ENCODE results near the gene ADRA2C. TPM values are rescaled to one million over a fixed set of nuclear protein-coding genes. Genes with fewer than 3 reads are reported as not detected.

The ADRA2C gene
- total RNA-seq, 1 donor from 2014 or later: 0.93 TPM

GRCh38 chr4:3791910-3792542 is 25.8 kb downstream of the ADRA2C start:
- no peak for DNase-seq (ENCODE audit: extremely low read depth, low read depth, low spot score)

DNA sequence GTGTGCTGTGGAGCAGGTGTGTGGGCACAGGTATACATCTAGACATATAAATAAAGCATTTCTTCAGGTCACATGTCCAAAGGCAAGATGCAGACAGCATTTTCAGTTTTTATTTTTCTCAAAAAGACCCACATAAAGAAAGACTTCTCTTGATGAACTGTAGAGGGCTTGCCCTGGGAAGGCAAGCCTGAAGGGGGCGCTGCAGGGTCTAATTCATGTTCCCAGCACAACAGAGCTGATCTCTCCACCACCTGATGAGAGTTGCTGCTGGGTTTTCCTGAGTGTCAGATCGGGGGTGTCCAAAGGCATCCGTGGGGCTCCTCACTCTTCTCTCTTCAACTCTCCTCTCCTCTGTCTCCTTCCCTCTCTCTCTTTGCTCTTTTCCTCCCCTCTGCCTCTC is 26.6 kb downstream of the ADRA2C start:
- no peak for DNase-seq (ENCODE audit: extremely low read depth, low read depth, low spot score)

- no peak for DNase-seq (ENCODE audit: extremely low read depth, low read depth, low spot score)
Observed at GRCh38 chr4:3793545-3793944, 27.4 kb downstream of the ADRA2C start.

DNA sequence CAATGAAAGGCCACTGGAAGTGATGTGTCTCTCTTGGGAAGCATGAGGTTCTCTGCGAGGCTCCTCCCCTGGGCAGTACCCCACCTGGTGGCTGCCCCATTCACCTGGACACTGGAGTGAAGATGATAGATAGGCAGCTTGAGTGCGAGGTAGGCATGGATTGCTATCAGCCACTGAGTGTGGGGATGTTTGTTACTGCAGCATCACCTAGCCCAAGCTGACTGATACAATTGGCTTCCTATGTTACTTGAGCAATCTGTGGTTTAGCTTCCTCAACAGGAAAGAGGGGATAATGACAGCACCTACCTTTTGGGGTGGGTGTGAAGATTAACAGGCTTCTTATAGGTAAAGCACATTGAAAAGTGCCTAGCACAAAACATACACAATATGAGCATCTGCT is 30.8 kb downstream of the ADRA2C start:
- DNase-seq (ENCODE audit: extremely low read depth, low read depth, low spot score): no peak

GRCh38 chr4:3797831-3798790 is 31.9 kb downstream of the ADRA2C start:
- no peak for DNase-seq (ENCODE audit: extremely low read depth, low read depth, low spot score)

DNA sequence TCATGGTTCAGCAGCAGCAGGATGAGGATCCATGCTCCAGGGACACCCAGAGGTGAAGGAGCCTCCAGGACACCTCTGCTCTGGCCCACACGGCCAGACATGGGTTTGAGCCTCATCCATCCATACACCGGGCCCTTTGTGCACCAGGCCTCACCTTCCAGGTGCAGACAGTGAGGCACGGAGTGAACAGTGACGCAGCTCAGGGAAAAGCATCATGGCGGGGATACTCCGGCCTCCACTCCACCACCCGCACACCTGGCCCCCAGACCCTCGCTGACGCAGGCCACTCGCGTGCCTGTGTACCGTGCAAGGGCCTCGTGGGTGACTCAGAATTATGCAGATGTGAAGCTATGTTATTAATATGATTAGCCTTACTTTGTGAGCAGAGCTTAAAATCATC is 33.3 kb downstream of the ADRA2C start:
- no peak for DNase-seq (ENCODE audit: extremely low read depth, low read depth, low spot score)

DNA sequence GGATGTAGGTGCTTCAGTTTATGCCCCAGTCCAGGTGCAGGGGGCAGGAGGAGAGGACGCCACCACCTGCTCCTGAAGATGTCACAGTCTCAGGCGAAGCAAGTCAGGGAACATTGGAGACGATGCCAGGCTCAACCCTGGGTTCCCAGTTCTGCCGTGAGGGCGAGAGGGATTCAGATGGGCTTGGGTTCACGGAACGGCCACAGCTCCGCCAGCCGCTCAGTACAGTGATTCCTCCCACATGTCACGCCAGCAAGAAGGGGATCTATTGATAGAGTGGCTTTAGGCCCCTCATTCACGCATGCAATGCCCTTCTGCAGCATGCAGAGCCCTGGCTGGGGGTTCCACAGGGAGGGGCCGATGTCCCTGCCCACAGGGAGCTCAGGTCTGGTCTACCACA is 34.2 kb downstream of the ADRA2C start:
- no peak for DNase-seq (ENCODE audit: extremely low read depth, low read depth, low spot score)

- DNase-seq (ENCODE audit: extremely low read depth, low read depth, low spot score): no peak
Observed at GRCh38 chr4:3801521-3801920, 35.3 kb downstream of the ADRA2C start.

- no peak for DNase-seq (ENCODE audit: extremely low read depth, low read depth, low spot score)
Observed at GRCh38 chr4:3801931-3802550, 35.9 kb downstream of the ADRA2C start.

GRCh38 chr4:3802571-3803474 is 36.6 kb downstream of the ADRA2C start:
- no peak for DNase-seq (ENCODE audit: extremely low read depth, low read depth, low spot score)

DNA sequence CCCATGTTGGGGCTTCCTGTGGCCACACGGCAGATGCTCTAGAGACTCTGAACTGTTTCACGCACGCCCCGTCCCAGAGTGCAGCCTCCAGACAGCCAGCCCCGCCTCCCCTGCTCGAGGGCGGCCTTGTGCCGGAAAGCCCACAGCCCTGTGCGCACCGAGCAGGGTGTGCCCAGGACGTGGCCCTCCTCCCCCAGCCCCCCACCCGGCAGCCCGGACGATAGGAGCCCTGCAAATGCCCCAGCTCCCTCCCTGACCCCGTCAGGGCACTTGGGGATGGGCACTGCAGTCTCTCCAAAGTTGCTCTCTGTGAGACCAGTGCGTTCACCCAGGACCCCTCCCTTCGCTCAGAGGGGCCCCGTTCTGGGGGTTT is 37.3 kb downstream of the ADRA2C start:
- no peak for DNase-seq (ENCODE audit: extremely low read depth, low read depth, low spot score)

DNA sequence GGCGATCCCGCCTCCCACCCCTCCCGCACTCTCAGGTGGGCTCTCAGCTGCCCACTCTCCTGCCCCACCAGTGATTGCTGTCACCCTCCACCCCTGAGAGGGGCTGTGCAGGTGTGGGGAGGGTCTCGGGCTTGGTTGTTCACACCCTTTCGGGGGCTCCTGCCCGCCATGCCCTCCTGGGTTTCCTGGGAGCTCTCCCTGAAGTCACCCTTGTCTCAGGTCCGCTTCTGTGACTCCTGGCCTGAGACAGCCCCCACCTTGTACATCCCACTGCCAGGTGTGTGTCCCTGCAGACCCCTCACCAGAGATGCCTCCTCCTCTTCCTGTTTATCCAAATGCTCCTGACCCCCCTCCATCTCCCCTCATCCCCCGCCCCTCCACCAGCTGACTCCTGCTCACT is 37.8 kb downstream of the ADRA2C start:
- no peak for DNase-seq (ENCODE audit: extremely low read depth, low read depth, low spot score)

DNA sequence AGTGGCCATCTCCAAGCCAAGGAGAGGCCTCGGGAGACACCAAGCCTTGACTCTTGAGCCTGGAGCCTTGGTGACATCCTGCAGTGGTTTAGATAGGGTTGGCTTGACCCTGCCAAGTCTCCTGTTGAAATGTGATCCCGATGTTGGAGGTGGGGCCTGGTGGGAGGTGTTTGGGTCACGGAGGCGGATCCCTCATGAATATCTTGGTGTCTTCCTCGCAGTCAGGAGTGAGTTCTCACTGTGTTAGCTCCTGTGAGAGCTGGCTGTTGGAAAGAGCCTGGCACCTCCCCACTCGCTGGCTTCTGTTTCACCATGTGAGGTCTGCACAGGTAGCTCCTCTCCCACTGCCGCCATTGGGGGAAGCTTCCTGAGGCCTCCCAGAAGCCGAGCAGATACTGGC is 38.8 kb downstream of the ADRA2C start:
- no peak for DNase-seq (ENCODE audit: extremely low read depth, low read depth, low spot score)

GRCh38 chr4:3805731-3806130 is 39.5 kb downstream of the ADRA2C start:
- no peak for DNase-seq (ENCODE audit: extremely low read depth, low read depth, low spot score)

DNA sequence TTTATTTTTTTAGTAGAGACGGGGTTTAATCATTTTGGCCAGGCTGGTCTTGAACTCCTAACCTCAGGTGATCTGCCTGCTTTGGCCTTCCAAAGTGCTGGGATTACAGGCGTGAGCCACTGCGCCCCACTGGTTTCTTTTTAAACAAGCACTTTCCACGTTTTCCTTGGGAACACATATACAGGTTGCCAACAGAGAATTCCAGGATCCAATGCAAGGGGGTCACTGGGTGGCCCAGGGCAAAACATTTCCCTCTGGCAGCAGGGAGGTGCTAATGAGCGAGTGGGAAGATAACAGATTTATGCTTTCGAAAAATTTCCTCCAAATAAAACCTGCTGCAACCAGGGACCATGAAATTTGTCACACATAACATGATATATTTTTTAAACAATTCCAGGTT is 41.1 kb downstream of the ADRA2C start:
- DNase-seq (ENCODE audit: extremely low read depth, low read depth, low spot score): no peak

- DNase-seq (ENCODE audit: extremely low read depth, low read depth, low spot score): no peak
Observed at GRCh38 chr4:3807822-3808496, 41.8 kb downstream of the ADRA2C start.

GRCh38 chr4:3808597-3808996 is 42.4 kb downstream of the ADRA2C start:
- DNase-seq (ENCODE audit: extremely low read depth, low read depth, low spot score): no peak

DNA sequence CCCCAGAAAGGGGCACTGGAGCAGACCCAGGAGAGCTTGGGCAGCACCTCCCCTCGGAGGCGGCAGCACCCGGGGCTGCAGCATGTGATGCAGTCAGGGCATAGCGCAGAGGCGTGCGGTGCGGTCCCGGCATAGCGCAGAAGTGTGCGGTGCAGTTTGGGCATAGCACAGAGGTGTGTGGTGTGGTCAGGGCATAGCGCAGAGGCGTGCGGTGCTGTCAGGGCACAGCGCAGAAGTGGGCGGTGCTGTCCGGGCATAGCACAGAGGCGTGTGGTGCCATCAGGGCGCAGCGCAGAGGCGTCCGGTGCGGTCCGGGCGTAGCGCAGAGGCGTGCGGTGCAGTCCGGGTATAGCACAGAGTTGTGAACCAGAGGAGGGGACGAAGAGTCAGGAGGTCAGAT is 42.8 kb downstream of the ADRA2C start:
- DNase-seq (ENCODE audit: extremely low read depth, low read depth, low spot score): no peak

DNA sequence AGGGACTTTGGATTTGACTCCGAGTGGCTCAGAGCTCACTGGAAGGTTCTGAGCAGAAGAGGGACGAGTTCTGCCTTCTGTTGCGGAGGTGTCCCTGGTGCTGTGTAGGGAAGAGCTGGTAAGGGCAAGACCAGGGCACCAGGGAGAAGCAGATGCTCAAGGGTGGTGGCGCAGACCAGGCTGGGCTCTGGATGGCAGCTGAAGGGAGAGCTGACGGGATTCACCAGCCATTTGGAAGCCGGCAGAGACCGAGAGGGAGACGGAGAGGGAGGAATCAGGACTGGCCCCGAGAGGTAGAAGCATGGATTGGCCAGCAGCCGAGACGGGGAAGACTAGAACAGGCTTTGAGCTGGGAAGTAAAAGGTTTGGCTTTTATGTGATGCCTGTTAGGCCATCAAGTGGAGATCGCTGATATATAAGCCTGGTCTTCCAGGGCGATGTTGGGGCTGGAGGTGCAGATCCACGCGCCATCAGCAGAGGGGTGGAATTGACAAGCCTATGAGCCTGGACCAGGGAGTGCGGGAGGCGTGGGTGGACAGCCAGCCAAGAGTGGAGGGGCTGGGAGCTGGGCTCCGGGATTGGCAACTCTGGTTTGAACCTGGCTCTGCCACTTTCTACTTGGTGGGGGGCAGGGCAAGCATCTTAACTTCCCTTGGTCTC is 43.4 kb downstream of the ADRA2C start:
- no peak for DNase-seq (ENCODE audit: extremely low read depth, low read depth, low spot score)

Data from glomerular endothelial cell (primary cell).